ENCODE data around the gene TMEM203.

DNA sequence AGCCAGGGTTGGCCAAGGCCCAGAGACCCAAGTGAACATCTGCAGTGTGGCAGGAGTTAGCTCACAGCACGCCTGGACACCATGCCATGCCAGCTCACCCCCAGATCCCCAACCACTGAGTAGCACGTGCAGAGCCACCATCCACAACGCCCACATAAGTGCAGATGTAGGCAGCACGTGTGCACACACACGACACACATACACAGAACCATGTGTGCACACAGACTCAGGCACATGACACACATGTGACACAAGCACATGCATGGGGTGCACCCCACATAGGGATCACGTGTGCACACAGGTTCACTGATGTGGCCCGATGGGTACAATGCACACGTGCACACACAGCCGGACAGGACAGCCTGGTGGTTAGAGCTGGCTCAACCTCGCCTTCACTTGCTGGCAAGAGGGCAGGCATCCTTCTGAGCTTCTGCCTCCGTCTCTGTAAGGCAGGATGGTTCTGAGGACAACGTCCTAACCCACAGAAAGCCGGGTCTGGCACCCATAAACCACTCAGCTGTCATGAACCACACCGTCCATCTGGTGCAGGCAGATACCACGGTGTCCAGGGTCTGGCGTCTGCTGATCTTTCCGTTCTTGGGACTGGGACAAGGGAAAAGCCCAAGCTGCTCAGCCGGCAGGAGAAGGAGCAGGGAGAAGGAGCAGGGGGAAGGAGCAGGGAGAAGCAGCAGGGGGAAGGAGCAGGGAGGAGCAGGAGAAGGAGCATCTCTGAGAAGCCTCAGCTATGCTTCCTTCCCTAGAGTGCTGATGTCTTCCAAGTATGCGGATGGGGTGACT lies 47.6 kb downstream of the TMEM203 start:
- no peak for TF ChIP-seq CTCF (IDR thresholded peaks at IDR 0.05; ENCODE audit: low read length)
- no peak for TF ChIP-seq EZH2 (optimal IDR thresholded peaks at IDR 0.05; ENCODE audit: low read depth, low read length)
